ENCODE data around the gene CENPVL2.
"Not testable (repeated sequence)": the region's sequence is repeated elsewhere in the genome, so short reads cannot be mapped to it uniquely, and the experiment has no call there.

CENPVL2 gene

DNA sequence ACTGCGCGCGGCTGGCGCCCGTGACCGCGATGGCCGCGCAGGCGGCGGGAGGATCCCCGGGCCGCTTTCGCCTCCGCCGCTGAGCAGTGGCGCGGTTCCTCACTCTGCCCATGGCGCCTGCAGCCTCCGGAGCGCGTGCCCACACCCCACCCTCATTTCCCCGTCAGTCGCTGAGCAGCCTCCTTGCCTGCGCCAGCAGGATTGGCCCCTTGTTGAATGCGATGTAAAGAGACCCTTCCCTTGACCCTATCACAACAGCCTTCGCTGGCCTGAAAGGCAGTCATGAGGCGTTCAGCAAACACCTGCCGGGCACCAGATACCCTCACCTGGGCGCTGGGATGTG lies at the start of gene CENPVL2:
CENPVL2 (minus strand) TSS at position 112 of the 343 bp plus-strand sequence; CDS start at position 112, 0 bp downstream.
- not testable (repeated sequence) for DNase-seq (ENCODE audit: low read depth in 2 of 2, low spot score in 1 of 2)

DNA sequence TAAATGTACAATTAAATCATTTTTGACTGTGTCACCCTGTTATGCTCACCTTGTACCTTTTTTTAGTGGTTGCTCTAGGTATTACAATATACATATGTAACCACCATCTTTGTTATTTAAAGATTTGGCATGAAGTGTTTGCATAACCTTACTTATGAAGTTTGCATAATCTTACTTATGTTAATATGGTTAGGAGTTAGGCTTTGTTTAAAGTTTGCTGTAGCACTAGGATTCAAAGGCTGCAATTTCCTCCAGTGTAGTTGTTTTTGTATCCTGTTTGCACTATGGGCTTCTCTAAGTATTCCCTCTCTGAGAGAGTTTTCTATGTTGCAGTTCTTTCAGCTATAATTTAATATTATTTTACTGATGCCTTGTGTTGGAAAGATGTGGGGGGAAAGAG lies 45.6 kb upstream of the CENPVL2 start:
- DNase-seq (ENCODE audit: low read depth in 2 of 2, low spot score in 1 of 2) = no peak

DNA sequence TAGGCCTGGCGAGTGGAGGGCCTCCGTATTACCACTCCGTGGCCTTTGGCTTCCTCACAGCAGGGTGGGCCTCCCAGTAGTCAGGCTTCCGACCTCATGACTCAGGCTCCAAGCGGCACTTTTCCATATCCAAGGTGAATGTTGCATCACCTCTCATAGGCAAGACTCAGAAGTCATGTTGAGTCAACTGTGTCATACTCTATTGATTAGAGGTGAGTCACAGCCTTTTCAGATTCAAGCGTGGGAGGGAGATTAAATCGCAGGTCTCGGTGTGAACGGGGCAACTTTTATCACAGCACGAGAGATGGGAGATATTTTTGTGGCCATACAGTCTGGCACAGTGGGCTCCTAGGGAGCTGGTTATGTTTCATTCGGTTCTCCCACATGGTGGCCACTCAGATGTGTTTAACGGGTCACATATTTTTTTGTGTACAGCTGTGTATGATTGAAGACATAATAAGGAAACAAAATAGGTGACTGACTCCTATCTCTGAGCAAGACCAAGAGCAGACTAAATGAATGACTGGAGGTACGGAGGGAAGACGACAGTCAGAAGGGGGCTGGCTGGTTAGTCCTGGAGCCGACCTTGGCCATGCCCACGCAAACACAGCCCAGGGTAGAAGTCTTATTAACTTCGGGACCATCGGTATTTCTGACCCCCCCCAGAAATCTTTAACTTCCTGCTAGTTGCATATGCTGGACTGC lies 30.5 kb upstream of the CENPVL2 start:
- not testable (repeated sequence) for DNase-seq (ENCODE audit: low read depth in 2 of 2, low spot score in 1 of 2)

DNA sequence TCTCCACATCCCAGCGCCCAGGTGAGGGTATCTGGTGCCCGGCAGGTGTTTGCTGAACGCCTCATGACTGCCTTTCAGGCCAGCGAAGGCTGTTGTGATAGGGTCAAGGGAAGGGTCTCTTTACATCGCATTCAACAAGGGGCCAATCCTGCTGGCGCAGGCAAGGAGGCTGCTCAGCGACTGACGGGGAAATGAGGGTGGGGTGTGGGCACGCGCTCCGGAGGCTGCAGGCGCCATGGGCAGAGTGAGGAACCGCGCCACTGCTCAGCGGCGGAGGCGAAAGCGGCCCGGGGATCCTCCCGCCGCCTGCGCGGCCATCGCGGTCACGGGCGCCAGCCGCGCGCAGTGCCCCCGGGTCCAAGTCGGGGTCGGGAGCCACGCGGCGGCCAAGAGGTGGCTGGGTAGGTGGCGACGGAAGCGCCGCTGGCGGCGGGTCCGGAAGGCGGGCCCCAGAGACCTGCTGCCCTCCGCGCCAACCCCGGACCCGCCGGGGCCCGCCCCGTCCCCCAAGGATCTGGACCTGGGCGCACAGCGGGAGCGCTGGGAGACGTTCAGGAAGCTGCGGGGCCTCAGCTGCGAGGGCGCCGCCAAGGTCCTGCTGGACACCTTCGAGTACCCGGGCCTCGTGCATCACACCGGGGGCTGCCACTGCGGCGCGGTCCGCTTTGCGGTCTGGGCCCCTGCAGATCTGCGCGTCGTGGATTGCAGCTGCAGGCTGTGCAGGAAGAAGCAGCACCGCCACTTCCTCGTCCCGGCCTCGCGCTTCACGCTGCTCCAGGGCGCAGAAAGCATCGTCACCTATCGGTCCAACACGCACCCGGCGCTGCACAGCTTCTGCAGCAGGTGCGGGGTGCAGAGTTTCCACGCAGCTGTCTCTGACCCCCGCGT lies 27.9 kb upstream of the CENPVL2 start, which contains the start of gene CENPVL1:
CENPVL1 (plus strand) TSS at position 236 of the 888 bp plus-strand sequence; CDS start at position 236, 0 bp downstream.
- DNase-seq (ENCODE audit: low read depth in 2 of 2, low spot score in 1 of 2) = not testable (repeated sequence)

DNA sequence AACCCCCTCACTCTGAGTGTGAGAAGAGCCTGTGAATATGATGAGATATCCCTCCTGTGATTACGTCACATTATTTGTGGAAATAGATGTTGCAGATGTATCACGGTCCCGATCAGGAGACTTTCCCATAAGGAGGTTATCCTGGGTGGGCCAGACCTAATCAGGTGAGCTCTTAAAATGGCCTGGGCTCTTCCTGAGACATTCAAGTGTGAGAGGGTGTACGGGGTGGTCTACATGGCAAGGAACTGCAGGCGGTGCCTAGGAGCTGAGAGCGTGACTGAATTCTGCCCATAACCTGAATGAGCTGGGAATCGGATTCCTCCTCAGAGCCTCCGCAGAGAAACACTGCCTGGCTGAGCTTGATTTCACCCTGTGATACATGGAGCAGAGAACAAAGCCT lies 14.8 kb upstream of the CENPVL2 start:
- DNase-seq (ENCODE audit: low read depth in 2 of 2, low spot score in 1 of 2) = no peak

DNA sequence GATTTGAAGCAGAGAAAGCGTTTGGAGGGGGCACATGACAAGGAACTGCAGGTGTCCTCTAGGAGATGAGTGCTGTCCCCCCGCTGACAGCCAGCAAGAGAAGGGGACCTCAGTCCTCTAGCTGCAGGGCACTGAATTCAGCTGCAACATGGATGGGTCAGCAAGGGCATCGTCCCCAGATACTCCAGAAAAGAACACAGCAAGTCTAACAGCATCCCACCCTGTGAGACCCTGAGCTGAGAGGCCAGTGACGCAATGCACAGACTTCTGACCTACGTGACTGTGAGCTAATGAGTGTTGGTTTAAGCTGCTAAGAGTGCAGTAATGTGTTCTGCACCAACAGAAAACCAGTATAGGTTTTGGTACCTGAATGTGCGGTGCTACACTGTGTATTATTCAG lies 11.6 kb upstream of the CENPVL2 start:
- DNase-seq (ENCODE audit: low read depth in 2 of 2, low spot score in 1 of 2) = no peak

DNA sequence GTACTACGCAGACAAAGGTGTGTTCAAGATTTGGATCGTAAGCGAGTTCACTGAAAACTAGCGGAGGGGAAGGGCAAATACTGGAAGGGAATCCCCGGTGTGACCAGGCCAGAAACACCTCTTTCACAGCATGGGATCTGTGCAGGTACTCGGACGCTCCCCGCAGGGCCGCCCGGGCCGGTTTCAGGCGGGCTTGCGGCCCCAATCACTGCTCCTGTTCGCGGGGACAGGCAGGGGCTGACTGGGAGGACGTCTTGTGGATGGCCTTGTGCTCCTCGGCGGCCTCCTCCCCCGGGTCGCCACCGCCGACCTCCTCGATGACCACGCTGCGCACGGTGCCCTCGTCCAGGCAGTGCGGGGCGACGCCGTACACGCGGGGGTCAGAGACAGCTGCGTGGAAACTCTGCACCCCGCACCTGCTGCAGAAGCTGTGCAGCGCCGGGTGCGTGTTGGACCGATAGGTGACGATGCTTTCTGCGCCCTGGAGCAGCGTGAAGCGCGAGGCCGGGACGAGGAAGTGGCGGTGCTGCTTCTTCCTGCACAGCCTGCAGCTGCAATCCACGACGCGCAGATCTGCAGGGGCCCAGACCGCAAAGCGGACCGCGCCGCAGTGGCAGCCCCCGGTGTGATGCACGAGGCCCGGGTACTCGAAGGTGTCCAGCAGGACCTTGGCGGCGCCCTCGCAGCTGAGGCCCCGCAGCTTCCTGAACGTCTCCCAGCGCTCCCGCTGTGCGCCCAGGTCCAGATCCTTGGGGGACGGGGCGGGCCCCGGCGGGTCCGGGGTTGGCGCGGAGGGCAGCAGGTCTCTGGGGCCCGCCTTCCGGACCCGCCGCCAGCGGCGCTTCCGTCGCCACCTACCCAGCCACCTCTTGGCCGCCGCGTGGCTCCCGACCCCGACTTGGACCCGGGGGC lies 567 bp downstream of the CENPVL2 start:
- not testable (repeated sequence) for DNase-seq (ENCODE audit: low read depth in 2 of 2, low spot score in 1 of 2)

DNA sequence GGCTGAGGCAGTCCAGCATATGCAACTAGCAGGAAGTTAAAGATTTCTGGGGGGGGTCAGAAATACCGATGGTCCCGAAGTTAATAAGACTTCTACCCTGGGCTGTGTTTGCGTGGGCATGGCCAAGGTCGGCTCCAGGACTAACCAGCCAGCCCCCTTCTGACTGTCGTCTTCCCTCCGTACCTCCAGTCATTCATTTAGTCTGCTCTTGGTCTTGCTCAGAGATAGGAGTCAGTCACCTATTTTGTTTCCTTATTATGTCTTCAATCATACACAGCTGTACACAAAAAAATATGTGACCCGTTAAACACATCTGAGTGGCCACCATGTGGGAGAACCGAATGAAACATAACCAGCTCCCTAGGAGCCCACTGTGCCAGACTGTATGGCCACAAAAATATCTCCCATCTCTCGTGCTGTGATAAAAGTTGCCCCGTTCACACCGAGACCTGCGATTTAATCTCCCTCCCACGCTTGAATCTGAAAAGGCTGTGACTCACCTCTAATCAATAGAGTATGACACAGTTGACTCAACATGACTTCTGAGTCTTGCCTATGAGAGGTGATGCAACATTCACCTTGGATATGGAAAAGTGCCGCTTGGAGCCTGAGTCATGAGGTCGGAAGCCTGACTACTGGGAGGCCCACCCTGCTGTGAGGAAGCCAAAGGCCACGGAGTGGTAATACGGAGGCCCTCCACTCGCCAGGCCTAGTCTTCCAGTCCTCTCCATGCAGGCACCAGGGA lies 2.8 kb downstream of the CENPVL2 start:
- not testable (repeated sequence) for DNase-seq (ENCODE audit: low read depth in 2 of 2, low spot score in 1 of 2)

DNA sequence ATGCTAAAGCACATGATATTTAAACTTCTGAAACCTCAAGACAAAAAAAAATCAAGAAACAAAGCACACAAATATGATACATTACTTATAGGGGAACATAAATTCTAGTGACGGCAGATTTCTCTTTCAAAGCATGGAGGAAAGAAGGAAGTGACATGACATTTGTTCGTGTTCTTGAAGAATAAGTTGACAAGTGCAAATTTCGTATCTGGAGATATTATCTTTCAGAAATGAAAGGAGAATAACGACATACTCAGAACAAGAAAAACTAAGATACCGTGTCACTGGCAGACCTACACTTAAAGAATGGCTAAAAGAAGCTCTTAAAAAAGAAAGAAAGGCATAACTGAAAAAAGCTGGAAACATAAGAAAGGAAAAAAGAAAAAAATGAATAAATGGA lies 16.6 kb downstream of the CENPVL2 start:
- no peak for DNase-seq (ENCODE audit: low read depth in 2 of 2, low spot score in 1 of 2)

DNA sequence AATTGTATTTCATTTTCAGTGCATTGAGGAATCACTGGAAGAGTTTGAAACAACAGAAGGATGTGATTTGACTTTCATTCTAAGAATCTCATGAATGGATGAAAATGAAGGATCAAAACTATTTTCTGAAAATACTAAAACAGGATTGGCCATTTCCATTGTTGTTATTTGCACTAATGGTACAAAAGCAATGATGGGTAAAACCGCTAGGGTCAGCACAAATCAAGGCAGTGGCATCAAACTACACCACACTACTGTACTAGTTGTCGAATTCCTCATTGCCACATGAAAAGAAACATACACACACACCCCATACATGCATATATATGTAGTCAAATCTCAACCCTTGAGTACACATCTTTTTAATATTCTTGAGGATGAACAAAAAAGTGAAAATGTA lies 39.3 kb downstream of the CENPVL2 start:
- DNase-seq (ENCODE audit: low read depth in 2 of 2, low spot score in 1 of 2) = no peak

DNA sequence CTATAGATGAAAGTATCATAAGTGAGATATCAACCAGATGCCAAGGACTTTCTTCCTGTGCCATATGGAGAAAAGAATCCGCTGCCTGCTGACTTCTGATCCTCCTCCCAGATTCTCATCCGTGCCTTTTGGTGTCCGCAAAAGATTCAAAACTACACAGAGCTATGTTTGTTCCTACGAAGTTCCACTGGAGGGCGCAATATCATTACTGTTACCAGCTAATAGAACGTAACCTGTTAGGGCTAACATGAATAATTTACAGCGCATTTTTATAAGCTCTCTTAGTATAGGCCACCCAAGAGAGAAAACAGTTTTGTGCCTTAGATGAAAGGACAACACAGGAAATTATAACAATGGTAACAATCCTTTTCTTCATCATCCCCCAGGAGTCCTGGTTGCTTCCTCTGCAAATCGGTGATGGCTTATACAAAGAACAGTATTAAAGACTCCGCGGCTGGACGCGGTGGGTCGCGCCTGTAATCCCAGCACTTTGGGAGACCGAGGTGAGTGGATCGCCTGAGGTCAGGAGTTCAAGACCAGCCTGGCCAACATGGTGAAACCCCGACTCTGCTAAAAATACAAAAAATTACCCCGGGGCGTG lies 41.1 kb downstream of the CENPVL2 start:
- DNase-seq (ENCODE audit: low read depth in 2 of 2, low spot score in 1 of 2) = no peak

DNA sequence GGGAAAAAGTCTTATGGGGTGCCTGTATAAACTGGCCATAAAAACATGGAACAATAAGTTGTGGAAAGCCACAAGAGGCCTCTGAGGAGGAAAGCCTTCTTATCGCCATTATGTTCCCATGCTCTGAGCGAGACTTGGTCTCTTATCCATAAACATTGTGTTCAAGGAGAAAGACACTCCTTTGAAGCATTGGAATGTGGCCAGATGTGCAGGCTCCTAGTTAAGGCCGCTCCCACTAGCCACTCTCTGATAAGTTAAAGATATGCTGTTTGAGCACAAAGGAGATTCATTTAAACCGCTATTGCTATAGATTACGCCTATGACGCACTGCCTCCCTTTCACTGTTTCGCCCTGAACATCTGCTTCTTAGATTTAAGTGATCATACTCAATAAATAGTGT lies 46.1 kb downstream of the CENPVL2 start:
- not testable (repeated sequence) for DNase-seq (ENCODE audit: low read depth in 2 of 2, low spot score in 1 of 2)
